ENCODE measurements around the gene SIAE. TPM values are rescaled to one million over a fixed set of nuclear protein-coding genes. Genes with fewer than 3 reads are reported as not detected.

Gene SIAE
- total and polyA plus RNA-seq, 2 of the 8 experiments (the other 6 are each of a cell fraction or from before 2014, with no cell fraction given): 2.3 to 3.7 TPM

DNA sequence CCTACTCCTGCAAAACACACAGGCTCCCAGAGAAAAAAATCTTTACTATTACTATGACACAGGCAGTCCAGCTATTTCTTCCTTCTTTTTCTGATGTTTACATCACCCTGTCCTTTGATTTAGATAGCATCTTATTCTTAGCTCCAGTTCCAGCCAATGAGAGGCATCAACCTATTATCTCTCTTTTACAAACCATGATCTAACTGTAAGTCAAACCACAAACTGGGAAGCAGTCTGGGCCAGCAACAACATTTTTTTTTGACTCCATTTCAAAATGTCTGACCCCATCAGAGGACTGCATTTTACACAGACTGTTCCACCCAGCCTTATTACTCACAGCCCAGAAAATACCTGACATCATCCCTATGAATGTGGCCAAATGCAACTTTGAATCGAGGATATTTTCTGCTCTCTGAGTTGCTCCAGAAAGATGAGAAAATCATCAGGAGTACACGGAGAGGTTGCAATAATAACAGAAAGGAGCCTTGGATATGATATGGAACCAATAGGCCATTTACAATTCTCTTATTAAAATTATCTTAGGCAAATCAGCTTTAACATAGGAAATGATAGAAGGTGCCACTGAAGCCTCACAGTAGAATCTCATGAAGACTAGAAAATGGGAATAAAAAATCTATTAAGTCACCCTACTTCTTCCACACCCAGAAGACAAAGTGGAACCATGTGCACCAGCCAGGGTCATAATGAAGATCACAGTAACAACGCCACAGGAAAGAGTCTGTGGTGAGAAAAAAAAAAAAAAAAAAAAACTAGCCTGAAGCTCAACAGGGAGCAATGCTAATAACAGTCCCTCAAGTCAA lies 29.7 kb downstream of the SIAE start:
- no peak overlapping the region for H3K4me2 ChIP-seq (ENCODE audit: insufficient read depth in 1 of 2, low read depth in 2 of 2, low read length in 2 of 2)
- peak; percentile 85 for FAIRE-seq
- TF ChIP-seq CEBPB (IDR thresholded peaks at IDR 0.05; ENCODE audit: low read depth, low read length) (0 out of 2 replicates have a peak, but pooled peaks have one; percentile 18), SIRT6 (IDR thresholded peaks at IDR 0.05; ENCODE audit: low read length) (no peak), RBBP5 (IDR thresholded peaks at IDR 0.05; ENCODE audit: borderline replicate concordance, low read depth, low read length) (no peak)

More for the DNA sequence above, 29.7 kb downstream of the SIAE start:
- no peak overlapping the region for H3K23ac ChIP-seq (ENCODE audit: insufficient read length)
- H4K8ac ChIP-seq (ENCODE audit: extremely low read depth, insufficient read depth, low read length): no peak overlapping the region
- 57% methylated on average over 3 of the region's 3 CpGs; no CpG with 5 or more reads in 1 of the 2 experiments for WGBS, 2 experiments (ENCODE audit: extremely low coverage in 1 of 2, insufficient coverage in 1 of 2, insufficient read length in 1 of 2, insufficient replicate concordance in 2 of 2, low coverage in 1 of 2, low lambda C conversion rate in 2 of 2, missing lambda C conversion rate in 1 of 2)
- H3K79me1 ChIP-seq (ENCODE audit: low read depth, low read length): no peaks in the 10 kb centered on the region
- no peak overlapping the region for H3K18ac ChIP-seq (ENCODE audit: extremely low read depth, low read length)
- H2BK20ac ChIP-seq (ENCODE audit: low read length): no peak overlapping the region
- H3K23me2 ChIP-seq (ENCODE audit: low read depth, low read length): no peaks in the 10 kb centered on the region; the same call in 1 of the 2 replicates
- no peaks in the 10 kb centered on the region for H3K27me3 ChIP-seq (replicated peaks in 1 of 4; ENCODE audit: control insufficient read depth in 3 of 4, extremely low read depth in 1 of 4, insufficient read depth in 3 of 4, low read length in 3 of 4)
- no peaks in the 10 kb centered on the region for H3K9me3 ChIP-seq (ENCODE audit: insufficient read depth in 2 of 2, low read depth in 1 of 2, low read length in 1 of 2)
- H3K27ac ChIP-seq (ENCODE audit: low read depth, low read length): no peak overlapping the region
- H4K91ac ChIP-seq (replicated peaks; ENCODE audit: insufficient read length, low read length): no peak overlapping the region
- H3K56ac ChIP-seq (replicated peaks; ENCODE audit: insufficient read length, low read depth, low read length): no peak overlapping the region
- H2BK5ac ChIP-seq (ENCODE audit: low read depth, low read length): no peak overlapping the region
- no peak overlapping the region for H3K14ac ChIP-seq (ENCODE audit: insufficient read length)
- no peak overlapping the region for H2BK12ac ChIP-seq (ENCODE audit: low read depth, low read length)
- peaks cover 0 to 4% (median 2%) of the 10 kb centered on the region in 4 experiments; a peak in 3 of 7 replicates for H3K4me1 ChIP-seq (replicated peaks in 1 of 4; ENCODE audit: control insufficient read depth in 3 of 4, insufficient read depth in 4 of 4, low read length in 3 of 4)
- H4K20me1 ChIP-seq (replicated peaks in 1 of 2; ENCODE audit: control insufficient read depth in 1 of 2, insufficient read depth in 2 of 2, low read length in 2 of 2): no peaks in the 10 kb centered on the region
- H2BK15ac ChIP-seq (ENCODE audit: low read length): no peak overlapping the region
- no peak for DNase-seq (ENCODE audit: low read depth in 1 of 2, low spot score in 2 of 2)
- no peak overlapping the region for H3K4me3 ChIP-seq (ENCODE audit: extremely low read depth in 1 of 4, insufficient read depth in 2 of 4, low read depth in 3 of 4, low read length in 4 of 4)
- no peak overlapping the region for H3K9ac ChIP-seq (replicated peaks in 1 of 4; ENCODE audit: extremely low read depth in 1 of 4, low read depth in 3 of 4, low read length in 3 of 4)
- H2AK5ac ChIP-seq (ENCODE audit: low read depth, low read length): no peak overlapping the region
- CTCF ChIA-PET (ENCODE audit: partially characterized antibody): interaction anchor here (0.6 to 8.6 kb wide), 37 partner anchors 11 to 255 kb away, joined by 3 to 69 read pairs (median 6); partner anchors contain the start of genes ESAM, PANX3, SIAE and SPA17
- no peaks in the 10 kb centered on the region for H3K79me2 ChIP-seq (ENCODE audit: control insufficient read depth in 1 of 2, insufficient read depth in 2 of 2, low read length in 2 of 2)
- no peaks in the 10 kb centered on the region for H3K36me3 ChIP-seq (ENCODE audit: control insufficient read depth in 2 of 4, insufficient read depth in 4 of 4, low read length in 3 of 4)
- H4K5ac ChIP-seq (ENCODE audit: insufficient read length, low read depth, low read length): no peak overlapping the region
- H2BK120ac ChIP-seq (replicated peaks; ENCODE audit: low read depth, low read length): no peak overlapping the region
- POLR2A ChIA-PET (ENCODE audit: partially characterized antibody): interaction anchor here (1.3 kb wide), 1 partner anchor 119 kb away, joined by 4 read pairs; no protein-coding TSS in a partner anchor
- H2AFZ ChIP-seq (ENCODE audit: low read length): no peak overlapping the region
- no peak overlapping the region for H3K4ac ChIP-seq (replicated peaks; ENCODE audit: insufficient read length, low read depth, low read length)
